NCI-H526 treated with DMSO at 0.1 percent for 48 hours (cell line): ENCODE results near the gene BCKDK.
A peak's percentile ranks its signal among the peaks of the same experiment; 100 is the strongest.
"Not testable (repeated sequence)": the region's sequence is repeated elsewhere in the genome, so short reads cannot be mapped to it uniquely, and the experiment has no call there.

Experiments
- DNase-seq: peaks from one replicate; lab custom pipeline; 2025; lab: John Stamatoyannopoulos, UW

Gene BCKDK

DNA sequence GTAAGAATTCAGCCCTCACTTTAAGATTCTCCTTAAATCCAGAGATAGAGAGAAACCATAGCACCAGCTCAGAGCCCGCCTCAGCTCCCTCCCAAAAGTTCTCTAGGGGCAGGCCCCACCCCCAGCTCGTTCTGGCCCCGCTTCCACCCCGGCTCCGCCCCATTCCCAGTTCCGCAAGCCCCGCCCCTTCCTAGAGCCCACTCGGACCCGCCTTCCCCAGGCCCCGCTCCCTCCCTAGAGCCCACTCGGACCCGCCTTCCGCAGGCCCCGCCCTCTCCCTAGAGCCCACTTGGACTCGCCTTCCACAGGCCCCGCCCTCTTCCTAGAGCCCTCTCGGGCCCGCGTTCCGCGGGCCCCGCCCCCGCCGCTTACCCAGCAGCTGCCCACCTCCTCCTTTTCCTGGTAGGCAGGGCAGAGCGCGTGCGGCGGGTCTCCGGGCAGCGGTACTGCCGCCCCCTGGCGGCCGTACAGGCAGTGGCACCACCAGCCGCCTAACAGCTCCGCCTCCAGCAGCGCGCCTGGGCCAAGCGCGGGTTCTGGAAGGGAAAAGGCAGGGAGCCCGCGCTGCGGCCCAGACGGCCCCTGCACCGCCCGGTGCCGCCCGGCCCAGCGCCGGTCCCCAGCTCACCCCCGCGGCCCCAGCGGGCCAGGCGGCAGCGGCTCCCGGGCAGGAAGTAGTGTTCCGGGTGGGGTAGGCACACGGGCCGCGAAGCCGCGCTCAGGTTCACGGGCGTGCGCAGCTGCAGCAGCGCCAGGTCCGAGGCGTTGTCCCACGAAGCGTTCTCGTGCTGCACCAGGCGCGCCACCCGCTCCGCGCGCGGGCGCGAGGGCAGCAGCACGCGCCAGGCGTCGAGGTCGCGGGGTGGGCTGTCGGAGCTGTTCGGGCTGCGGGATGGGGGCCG, 34.2 kb downstream of the BCKDK start:
- DNase-seq = peak; percentile 95

DNA sequence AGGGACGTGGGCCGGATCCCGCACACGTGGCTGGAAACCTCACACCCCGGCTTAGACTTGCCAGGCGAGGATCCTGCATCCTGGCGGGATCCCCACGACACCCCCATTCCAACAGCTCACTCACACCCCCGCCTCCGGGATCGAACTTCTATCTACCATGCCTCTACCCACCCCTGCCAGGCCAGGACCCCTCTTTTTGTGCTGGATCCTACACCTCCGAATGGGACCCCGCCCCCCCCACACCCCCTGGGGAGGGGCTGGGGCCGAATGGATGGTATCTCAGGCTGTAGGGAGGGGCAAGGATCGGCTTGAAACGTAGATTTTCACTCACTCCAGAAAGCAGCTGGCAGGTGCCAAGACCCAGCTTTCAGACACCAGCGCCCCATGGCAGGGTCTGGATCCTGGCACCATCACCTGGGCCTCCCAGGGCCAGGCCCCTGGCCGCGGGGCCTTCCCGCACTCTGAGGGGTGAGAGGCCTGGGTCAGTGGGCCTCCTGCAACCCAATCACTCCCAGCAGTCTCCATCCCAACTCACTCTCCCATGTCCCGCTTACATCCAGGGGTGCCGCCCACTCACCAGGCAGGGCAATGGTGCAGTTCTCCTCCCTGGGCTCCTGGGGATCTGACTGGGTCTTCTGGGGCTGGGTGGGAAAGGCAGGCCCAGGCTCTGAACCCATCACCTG, 35.0 kb downstream of the BCKDK start:
- no peak for DNase-seq

- no peak for DNase-seq
Measured at GRCh38 chr16:31143694-31144148, 35.5 kb downstream of the BCKDK start.

DNA sequence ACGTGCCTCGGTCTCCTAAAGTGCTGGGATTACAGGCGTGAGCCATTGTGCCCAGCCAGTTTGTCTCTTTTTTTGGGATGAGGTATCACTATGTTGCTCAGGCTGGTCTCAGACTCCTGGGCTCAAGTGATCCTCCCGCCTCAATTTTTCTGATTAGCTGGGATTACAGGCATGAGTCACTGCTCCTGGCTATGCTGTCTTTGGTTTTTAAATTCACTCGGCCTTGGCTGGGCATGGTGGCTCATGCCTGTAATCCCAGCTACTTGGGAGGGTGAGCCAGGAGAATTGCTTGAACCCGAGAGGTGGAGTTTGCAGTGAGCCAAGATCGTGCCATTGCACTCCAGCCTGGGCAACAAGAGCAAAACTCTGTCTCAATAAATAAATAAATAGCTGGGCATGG, 36.2 kb downstream of the BCKDK start:
- not testable (repeated sequence) for DNase-seq

GRCh38 chr16:31145398-31145990, 37.3 kb downstream of the BCKDK start:
- no peak for DNase-seq

GRCh38 chr16:31147574-31147973, 39.4 kb downstream of the BCKDK start:
- no peak for DNase-seq

- DNase-seq = no peak
Measured at GRCh38 chr16:31148281-31148728, 40.1 kb downstream of the BCKDK start.

DNA sequence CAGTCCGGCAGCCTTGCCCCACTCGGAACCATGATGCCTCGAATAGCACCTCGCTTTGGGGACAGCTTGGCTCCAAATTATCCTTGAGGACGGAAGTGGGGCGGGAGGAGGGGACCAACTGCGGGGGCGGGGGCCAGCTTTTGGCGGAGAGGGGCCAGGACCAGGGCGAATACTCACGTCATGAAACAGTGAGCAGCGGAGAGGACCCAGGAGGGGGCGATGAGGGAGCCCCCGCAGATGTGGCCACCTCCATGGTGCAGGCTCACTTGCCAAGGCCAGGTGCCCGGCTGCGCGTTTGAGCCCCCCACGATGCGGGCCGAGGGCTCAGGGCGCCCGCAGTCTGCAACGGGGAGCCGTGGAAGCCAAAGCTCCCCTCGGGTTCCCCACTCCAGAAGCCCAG, 40.7 kb downstream of the BCKDK start:
- no peak for DNase-seq

DNA sequence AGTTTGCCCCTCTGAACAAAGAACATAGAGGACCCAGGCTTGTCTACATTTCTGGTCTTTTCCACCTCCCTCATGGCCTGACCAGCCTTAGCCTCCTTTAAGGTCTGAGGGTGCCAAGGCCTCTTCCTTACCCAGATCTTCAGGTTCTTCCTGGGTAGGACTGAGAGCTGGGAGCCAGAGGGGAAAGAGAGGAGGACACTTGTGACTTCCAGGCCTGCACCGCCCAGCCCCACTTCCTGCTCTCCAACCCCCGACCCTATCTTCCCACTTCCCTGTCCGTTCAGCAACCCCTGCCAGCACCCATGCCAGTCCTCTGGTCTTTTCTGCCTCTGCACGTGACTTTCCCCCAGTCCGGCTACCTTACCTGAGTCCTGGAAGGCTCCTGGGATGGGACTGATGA, 41.1 kb downstream of the BCKDK start:
- no peak for DNase-seq

- no peak for DNase-seq
Measured at GRCh38 chr16:31149894-31150890, 42.0 kb downstream of the BCKDK start, which contains the start of gene PRSS36. PRSS36 (minus strand) TSS chr16:31150066; CDS start chr16:31150035, 31 bp downstream.

DNA sequence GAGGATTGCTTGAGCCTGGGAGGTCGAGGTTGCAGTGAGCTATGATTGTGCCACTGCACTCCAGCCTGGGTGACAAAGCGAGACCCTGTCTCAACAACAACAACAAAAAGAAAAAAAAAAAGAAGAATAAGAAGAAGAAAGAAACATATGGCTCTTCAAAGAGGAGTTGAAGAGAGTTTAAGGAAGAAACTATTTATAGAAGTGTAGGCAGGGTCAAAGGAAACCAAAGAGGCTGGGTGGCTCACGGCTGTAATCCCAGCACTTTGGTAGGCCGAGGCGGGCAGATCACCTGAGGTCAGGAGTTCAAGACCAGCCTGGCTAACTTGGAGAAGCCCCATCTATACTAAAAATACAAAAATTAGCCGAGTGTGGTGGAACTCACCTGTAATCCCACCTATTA, 42.8 kb downstream of the BCKDK start:
- not testable (repeated sequence) for DNase-seq

- DNase-seq = no peak
Measured at GRCh38 chr16:31157136-31157535, 49.0 kb downstream of the BCKDK start.
